Activated CD4-positive, alpha-beta T cell treated with anti-CD3 and anti-CD28 coated beads, Interleukin-2, amount 50 U/mL, for 1 hour (primary cell): ENCODE results near the gene LSMEM2.
"Not testable (repeated sequence)": the region's sequence is repeated elsewhere in the genome, so short reads cannot be mapped to it uniquely, and the experiment has no call there.

Source experiments
- DNase-seq: peaks from one replicate; pipeline ENCODE4 v3.0.0-alpha.2; 2020

LSMEM2 gene

GRCh38 chr3:50266017-50266416 lies 12.9 kb upstream of the LSMEM2 start:
- no peak for DNase-seq

- DNase-seq = no peak
Measured at GRCh38 chr3:50266836-50267235, 12.1 kb upstream of the LSMEM2 start.

GRCh38 chr3:50267280-50267913 lies 11.5 kb upstream of the LSMEM2 start:
- DNase-seq = no peak

GRCh38 chr3:50268276-50268675 lies 10.6 kb upstream of the LSMEM2 start:
- no peak for DNase-seq

- DNase-seq = no peak
Measured at GRCh38 chr3:50268703-50269451, 10.0 kb upstream of the LSMEM2 start, which contains the start of gene SEMA3B. TSS of gene SEMA3B (plus strand) at chr3:50269147. CDS start at chr3:50269241, 94 bp downstream.

GRCh38 chr3:50269460-50269859 lies 9.4 kb upstream of the LSMEM2 start:
- no peak for DNase-seq

GRCh38 chr3:50269977-50270413 lies 8.9 kb upstream of the LSMEM2 start:
- DNase-seq = no peak

GRCh38 chr3:50270422-50271224 lies 8.3 kb upstream of the LSMEM2 start:
- DNase-seq = no peak

GRCh38 chr3:50271314-50271936 lies 7.5 kb upstream of the LSMEM2 start:
- no peak for DNase-seq

- DNase-seq = not testable (repeated sequence)
Measured at GRCh38 chr3:50272538-50272910, 6.4 kb upstream of the LSMEM2 start.

GRCh38 chr3:50272911-50273688 lies 5.8 kb upstream of the LSMEM2 start:
- DNase-seq = peak; percentile 86

GRCh38 chr3:50273689-50274065 lies 5.2 kb upstream of the LSMEM2 start:
- no peak for DNase-seq

- peak; percentile 76 for DNase-seq
Measured at GRCh38 chr3:50274371-50275104, 4.3 kb upstream of the LSMEM2 start.

GRCh38 chr3:50275141-50275995 lies 3.5 kb upstream of the LSMEM2 start:
- no peak for DNase-seq

- no peak for DNase-seq
Measured at GRCh38 chr3:50275996-50276761, 2.7 kb upstream of the LSMEM2 start.

GRCh38 chr3:50276762-50277101 lies 2.2 kb upstream of the LSMEM2 start:
- DNase-seq = no peak

GRCh38 chr3:50278123-50278879 lies 586 bp upstream of the LSMEM2 start:
- DNase-seq = no peak

GRCh38 chr3:50279255-50280016 lies 549 bp downstream of the LSMEM2 start:
- no peak for DNase-seq
